Trophoblast cell (in vitro differentiated cells and primary cell): Measurements from ENCODE around the gene CLK2.

Experiments used
- DNase-seq, 2 donors: peaks; one replicate each; pipeline ENCODE4 v3.0.0-alpha.2; 2016
- H2AFZ ChIP-seq: 2 replicates; pipeline ENCODE4 v1.6.1; 2013; ENCODE audit warnings: low read length, moderate library complexity, mild to moderate bottlenecking; ENCODE audit not compliant: insufficient read depth, poor library complexity
- H2AK5ac ChIP-seq: 2 replicates; pipeline ENCODE4 v1.6.1; 2013; ENCODE audit warnings: mild to moderate bottlenecking, low read length
- H2BK120ac ChIP-seq: 2 replicates; pipeline ENCODE4 v1.6.1; 2013; ENCODE audit warnings: low read length, mild to moderate bottlenecking, moderate library complexity; ENCODE audit not compliant: insufficient read depth, poor library complexity
- H2BK12ac ChIP-seq: 2 replicates; pipeline ENCODE4 v1.6.1; 2013; ENCODE audit warnings: mild to moderate bottlenecking, low read length, moderate library complexity
- H2BK5ac ChIP-seq: 2 replicates; pipeline ENCODE4 v1.6.1; 2013; ENCODE audit warnings: low read length, low read depth, moderate library complexity, mild to moderate bottlenecking; ENCODE audit not compliant: poor library complexity
- H3K14ac ChIP-seq: 2 replicates; pipeline ENCODE4 v1.6.1; 2013; ENCODE audit warnings: mild to moderate bottlenecking, low read length
- H3K18ac ChIP-seq: 2 replicates; pipeline ENCODE4 v1.6.1; 2013; ENCODE audit warnings: mild to moderate bottlenecking, low read length
- H3K23ac ChIP-seq: 2 replicates; pipeline ENCODE4 v1.6.1; 2013; ENCODE audit warnings: low read length
- H3K27ac ChIP-seq: 2 replicates; pipeline ENCODE4 v1.5.1; 2013; ENCODE audit warnings: low read depth, mild to moderate bottlenecking, inconsistent platforms, low read length, moderate library complexity
- H3K27me3 ChIP-seq: 2 replicates; pipeline ENCODE4 v1.6.1; 2013; ENCODE audit warnings: inconsistent platforms, mild to moderate bottlenecking, low read length, moderate library complexity; ENCODE audit not compliant: insufficient read depth
- H3K36me3 ChIP-seq, 2 experiments: 1 replicate in 1 of 2; 2 replicates in 1 of 2; pipeline ENCODE4 v1.6.1; 2013; ENCODE audit warnings: low read length in 2 of 2, mild to moderate bottlenecking in 2 of 2, moderate library complexity in 1 of 2; ENCODE audit not compliant: insufficient read depth in 2 of 2, control insufficient read depth in 1 of 2
- H3K4ac ChIP-seq: 2 replicates; pipeline ENCODE4 v1.6.1; 2013; ENCODE audit warnings: low read depth, mild to moderate bottlenecking, low read length, moderate library complexity
- H3K4me1 ChIP-seq, 2 experiments: 1 replicate in 1 of 2; 2 replicates in 1 of 2; pipeline ENCODE4 v1.6.1; 2013; ENCODE audit warnings: low read length in 2 of 2, mild to moderate bottlenecking in 2 of 2, moderate library complexity in 1 of 2; ENCODE audit not compliant: insufficient read depth in 2 of 2, control insufficient read depth in 1 of 2
- H3K4me2 ChIP-seq: 2 replicates; pipeline ENCODE4 v1.6.1; 2013; ENCODE audit warnings: inconsistent platforms, mild to moderate bottlenecking, low read length, moderate library complexity
- H3K4me3 ChIP-seq: 2 replicates; pipeline ENCODE4 v1.5.1; 2013; ENCODE audit warnings: mild to moderate bottlenecking, low read depth, low read length, inconsistent platforms
- H3K79me1 ChIP-seq: one replicate; pipeline ENCODE4 v1.6.1; 2013; ENCODE audit warnings: low read length
- H3K79me2 ChIP-seq: 2 replicates; pipeline ENCODE4 v1.6.1; 2013; ENCODE audit warnings: low read length, mild to moderate bottlenecking; ENCODE audit not compliant: control insufficient read depth, insufficient read depth, poor library complexity
- H3K9ac ChIP-seq: 2 replicates; pipeline ENCODE4 v1.6.1; 2013; ENCODE audit warnings: mild to moderate bottlenecking, low read length
- H3K9me3 ChIP-seq: 2 replicates; pipeline ENCODE4 v1.6.1; 2013; ENCODE audit warnings: low read depth, mild to moderate bottlenecking, control low read depth, inconsistent platforms, low read length; ENCODE audit not compliant: insufficient read depth
- H4K12ac ChIP-seq: 2 replicates; pipeline ENCODE4 v1.6.1; 2013; ENCODE audit warnings: low read depth, mild to moderate bottlenecking, low read length, moderate library complexity
- H4K8ac ChIP-seq: 2 replicates; pipeline ENCODE4 v1.6.1; 2013; ENCODE audit warnings: low read depth, mild to moderate bottlenecking, low read length, moderate library complexity
- H4K91ac ChIP-seq: one replicate; pipeline ENCODE4 v1.6.1; 2013; ENCODE audit warnings: low read depth, mild to moderate bottlenecking, low read length, moderate library complexity
- WGBS: extraction: QIAGEN DNeasy Blood & Tissue Kit; methylation state at CpG from one replicate; pipeline ENCODE4 v1.1.7; 2013; ENCODE audit warnings: missing lambda C conversion rate; ENCODE audit not compliant: insufficient read length, insufficient coverage; ENCODE audit errors: extremely low coverage; 5-methylcytosine and 5-hydroxymethylcytosine counted together

CLK2 gene

DNA sequence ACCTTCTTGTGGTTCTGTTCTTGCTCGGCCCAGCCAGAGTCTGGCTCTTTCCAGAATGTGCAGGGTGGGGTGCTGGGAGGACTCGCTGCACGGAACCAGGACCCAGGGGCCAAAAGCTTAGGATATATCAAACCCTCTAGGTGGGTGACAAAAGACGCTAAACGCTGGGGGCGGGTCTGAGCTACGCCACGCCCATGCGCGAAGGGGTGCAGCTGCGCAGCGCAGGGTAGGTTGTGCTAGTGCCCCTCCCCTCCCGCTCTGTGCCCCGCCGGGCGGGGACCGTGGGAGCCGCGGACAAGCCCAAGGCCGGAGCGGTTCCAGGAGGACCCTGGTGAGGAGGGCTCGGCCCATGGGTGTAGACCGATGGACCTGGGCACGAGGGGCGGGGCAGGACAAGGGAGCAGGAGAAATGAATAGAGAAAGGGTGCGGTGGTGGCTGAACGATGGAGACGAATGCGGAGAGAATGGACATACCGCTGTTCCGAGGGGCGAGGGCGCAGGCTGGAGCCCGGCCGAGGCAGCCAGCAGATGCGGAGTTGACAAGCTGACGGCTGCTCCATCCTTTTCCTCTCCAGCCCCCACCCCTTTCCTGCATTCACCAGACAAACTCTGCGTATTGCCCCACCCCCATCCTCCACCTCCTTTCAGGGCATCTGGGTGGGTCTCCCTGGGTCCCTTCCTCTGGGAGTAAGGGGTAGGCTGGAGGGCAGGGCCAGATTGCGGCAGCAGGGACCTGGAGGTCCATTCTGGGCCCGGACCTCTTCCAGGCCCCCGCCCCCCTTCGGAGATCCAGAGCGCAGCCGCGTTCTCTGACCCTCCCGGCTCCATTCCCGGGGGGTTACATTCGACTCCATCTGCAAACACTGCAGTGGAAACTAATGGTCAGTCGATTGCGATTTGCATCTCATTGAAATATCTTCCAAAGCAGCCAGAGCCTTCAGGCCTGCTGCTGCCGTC is 47.6 kb upstream of the CLK2 start, which contains the start of gene RUSC1:
Gene RUSC1, plus strand, starts transcription at position 234 of the 957 bp plus-strand sequence. CDS start 880 bp downstream, outside the sequence.
- Histone ChIP-seq H2AFZ (no peak within 1 kb of the TSS), H3K23ac (no peak within 1 kb of the TSS), H3K4ac (no peak within 1 kb of the TSS), H3K79me1 (peaks cover 18% of the 10 kb centered on the region), H2BK12ac (no peak within 1 kb of the TSS), H4K8ac (no peak within 1 kb of the TSS), H3K27me3 (no peaks in the 10 kb centered on the region), H3K9ac (no peak within 1 kb of the TSS), H3K27ac (no peak within 1 kb of the TSS), H2BK5ac (no peak within 1 kb of the TSS), H2BK120ac (no peak within 1 kb of the TSS), H3K4me1 (peaks cover 6 to 20% of the 10 kb centered on the region in 2 experiments), H3K9me3 (no peaks in the 10 kb centered on the region), H3K4me3 (no peak within 1 kb of the TSS), H2AK5ac (no peak within 1 kb of the TSS), H4K12ac (no peak within 1 kb of the TSS), H3K4me2 (peak within 1 kb of the TSS; percentile 42), H3K14ac (no peak within 1 kb of the TSS), H3K18ac (no peak within 1 kb of the TSS), H3K36me3 (peaks cover 37 to 45% of the 10 kb centered on the region in 2 experiments), H4K91ac (no peak within 1 kb of the TSS), H3K79me2 (peaks cover 14% of the 10 kb centered on the region)
- DNase-seq, result peak; percentile 31 to 59
- WGBS, result no CpG with 5 or more reads among the region's 51 CpGs

DNA sequence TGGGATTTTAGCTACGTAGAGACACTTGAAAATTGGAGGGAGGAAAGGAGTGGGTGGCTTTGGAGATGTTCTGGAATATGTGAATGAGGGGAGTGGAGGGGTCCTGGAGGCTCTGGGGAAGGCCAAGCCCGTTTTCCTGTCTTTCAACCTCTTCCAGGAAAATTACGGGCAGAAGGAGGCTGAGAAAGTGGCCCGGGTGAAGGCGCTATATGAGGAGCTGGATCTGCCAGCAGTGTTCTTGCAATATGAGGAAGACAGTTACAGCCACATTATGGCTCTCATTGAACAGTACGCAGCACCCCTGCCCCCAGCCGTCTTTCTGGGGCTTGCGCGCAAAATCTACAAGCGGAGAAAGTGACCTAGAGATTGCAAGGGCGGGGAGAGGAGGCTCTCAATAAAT is 46.9 kb upstream of the CLK2 start:
- Histone ChIP-seq H2AK5ac (no peak overlapping the region), H3K23ac (no peak overlapping the region), H2BK5ac (no peak overlapping the region), H4K91ac (no peak overlapping the region), H3K18ac (no peak overlapping the region), H3K36me3 (peaks cover 33 to 40% of the 10 kb centered on the region in 2 experiments), H2BK12ac (no peak overlapping the region), H4K12ac (no peak overlapping the region), H2BK120ac (no peak overlapping the region), H3K4me2 (peak overlapping the region; percentile 42), H4K8ac (no peak overlapping the region), H3K79me2 (peaks cover 12% of the 10 kb centered on the region), H3K4me3 (no peak overlapping the region), H3K9ac (no peak overlapping the region), H2AFZ (no peak overlapping the region), H3K4me1 (peaks cover 1 to 14% of the 10 kb centered on the region in 2 experiments), H3K14ac (no peak overlapping the region), H3K27me3 (no peaks in the 10 kb centered on the region), H3K27ac (no peak overlapping the region), H3K79me1 (peaks cover 15% of the 10 kb centered on the region), H3K4ac (no peak overlapping the region), H3K9me3 (no peaks in the 10 kb centered on the region)
- no CpG with 5 or more reads among the region's 11 CpGs for WGBS
- DNase-seq, result no peak

DNA sequence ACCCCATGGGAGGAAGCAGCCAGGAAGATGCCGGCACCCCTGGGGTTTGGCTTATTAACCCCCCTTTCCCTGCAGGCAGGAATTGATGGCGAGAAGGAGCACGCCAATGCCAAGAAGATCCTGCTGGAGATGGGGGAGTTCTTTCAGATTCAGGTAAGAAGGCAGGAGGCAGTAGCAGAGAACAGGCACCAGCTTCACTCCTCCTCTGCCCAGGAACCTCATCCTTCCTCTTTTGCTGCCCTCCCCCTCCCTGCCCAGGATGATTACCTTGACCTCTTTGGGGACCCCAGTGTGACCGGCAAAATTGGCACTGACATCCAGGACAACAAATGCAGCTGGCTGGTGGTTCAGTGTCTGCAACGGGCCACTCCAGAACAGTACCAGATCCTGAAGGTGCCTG is 46.2 kb upstream of the CLK2 start:
- DNase-seq, result no peak
- Histone ChIP-seq H2BK5ac (no peak overlapping the region), H2AK5ac (no peak overlapping the region), H4K12ac (no peak overlapping the region), H3K27ac (no peak overlapping the region), H2BK12ac (no peak overlapping the region), H3K79me2 (peaks cover 7% of the 10 kb centered on the region), H3K14ac (no peak overlapping the region), H4K91ac (no peak overlapping the region), H3K27me3 (no peaks in the 10 kb centered on the region), H2AFZ (no peak overlapping the region), H4K8ac (no peak overlapping the region), H3K4me3 (no peak overlapping the region), H3K4ac (no peak overlapping the region), H3K18ac (no peak overlapping the region), H3K9ac (no peak overlapping the region), H3K9me3 (no peaks in the 10 kb centered on the region), H3K4me1 (peaks cover 0 to 12% of the 10 kb centered on the region in 2 experiments), H3K23ac (no peak overlapping the region), H3K36me3 (peaks cover 37 to 45% of the 10 kb centered on the region in 2 experiments), H3K79me1 (peaks cover 10% of the 10 kb centered on the region), H3K4me2 (no peak overlapping the region), H2BK120ac (no peak overlapping the region)
- no CpG with 5 or more reads among the region's 5 CpGs for WGBS

GRCh38 chr1:155318082-155318481 is 44.8 kb upstream of the CLK2 start:
- H3K14ac ChIP-seq, result no peak overlapping the region
- H3K79me2 ChIP-seq, result peaks cover 2% of the 10 kb centered on the region
- no peak overlapping the region for H3K27ac ChIP-seq
- H3K36me3 ChIP-seq, result peaks cover 48 to 56% of the 10 kb centered on the region in 2 experiments
- H4K12ac ChIP-seq, result no peak overlapping the region
- H3K79me1 ChIP-seq, result no peaks in the 10 kb centered on the region
- no peak overlapping the region for H3K9ac ChIP-seq
- H2BK12ac ChIP-seq, result no peak overlapping the region
- no peak overlapping the region for H2BK120ac ChIP-seq
- DNase-seq, result no peak
- no peak overlapping the region for H3K23ac ChIP-seq
- H2AFZ ChIP-seq, result no peak overlapping the region
- WGBS, result no CpG with 5 or more reads among the region's 9 CpGs
- peaks cover 0 to 12% of the 10 kb centered on the region in 2 experiments for H3K4me1 ChIP-seq
- no peaks in the 10 kb centered on the region for H3K27me3 ChIP-seq
- H2AK5ac ChIP-seq, result no peak overlapping the region
- no peak overlapping the region for H4K8ac ChIP-seq
- no peak overlapping the region for H4K91ac ChIP-seq
- no peak overlapping the region for H3K4ac ChIP-seq
- no peaks in the 10 kb centered on the region for H3K9me3 ChIP-seq
- no peak overlapping the region for H3K18ac ChIP-seq
- H3K4me2 ChIP-seq, result no peak overlapping the region
- H2BK5ac ChIP-seq, result no peak overlapping the region
- H3K4me3 ChIP-seq, result no peak overlapping the region
